Measurements from ENCODE around the gene CEP20.

CEP20 gene

DNA sequence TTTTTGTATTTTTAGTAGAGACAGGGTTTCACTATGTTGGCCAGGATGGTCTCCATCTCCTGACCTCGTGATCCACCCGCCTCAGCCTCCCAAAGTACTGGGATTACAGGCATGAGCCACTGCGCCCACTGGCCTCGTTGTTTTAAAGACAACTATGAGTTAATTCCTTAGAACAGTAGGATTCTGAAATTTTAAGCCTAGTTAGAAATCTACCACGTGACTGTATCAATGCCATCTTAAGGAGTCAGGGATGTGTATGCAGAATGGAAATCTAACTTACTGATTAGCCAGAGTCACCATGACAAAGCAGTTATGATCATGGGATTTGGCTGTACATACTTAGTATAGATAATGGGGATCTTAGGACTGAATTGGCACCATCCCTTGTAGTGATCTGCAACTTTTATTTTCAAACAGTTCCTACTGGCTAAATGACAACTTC, 2.8 kb downstream of the CEP20 start:
- no peaks in the 10 kb centered on the region for H3K27me3 ChIP-seq (ENCODE audit: insufficient read depth, low read depth, severe bottlenecking)
- H3K9me3 ChIP-seq (ENCODE audit: severe bottlenecking), result no peaks in the 10 kb centered on the region
- DNase-seq, result no peak
- H3K36me3 ChIP-seq, result peaks cover 27% of the 10 kb centered on the region
- no peak overlapping the region for H3K4me3 ChIP-seq (ENCODE audit: low read depth, low read length)
- TF ChIP-seq, protein P1, sequence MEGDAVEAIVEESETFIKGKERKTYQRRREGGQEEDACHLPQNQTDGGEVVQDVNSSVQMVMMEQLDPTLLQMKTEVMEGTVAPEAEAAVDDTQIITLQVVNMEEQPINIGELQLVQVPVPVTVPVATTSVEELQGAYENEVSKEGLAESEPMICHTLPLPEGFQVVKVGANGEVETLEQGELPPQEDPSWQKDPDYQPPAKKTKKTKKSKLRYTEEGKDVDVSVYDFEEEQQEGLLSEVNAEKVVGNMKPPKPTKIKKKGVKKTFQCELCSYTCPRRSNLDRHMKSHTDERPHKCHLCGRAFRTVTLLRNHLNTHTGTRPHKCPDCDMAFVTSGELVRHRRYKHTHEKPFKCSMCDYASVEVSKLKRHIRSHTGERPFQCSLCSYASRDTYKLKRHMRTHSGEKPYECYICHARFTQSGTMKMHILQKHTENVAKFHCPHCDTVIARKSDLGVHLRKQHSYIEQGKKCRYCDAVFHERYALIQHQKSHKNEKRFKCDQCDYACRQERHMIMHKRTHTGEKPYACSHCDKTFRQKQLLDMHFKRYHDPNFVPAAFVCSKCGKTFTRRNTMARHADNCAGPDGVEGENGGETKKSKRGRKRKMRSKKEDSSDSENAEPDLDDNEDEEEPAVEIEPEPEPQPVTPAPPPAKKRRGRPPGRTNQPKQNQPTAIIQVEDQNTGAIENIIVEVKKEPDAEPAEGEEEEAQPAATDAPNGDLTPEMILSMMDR (IDR thresholded peaks at IDR 0.05; ENCODE audit: low read depth, low read length), result no peak
- no peak overlapping the region for H3K27ac ChIP-seq

DNA sequence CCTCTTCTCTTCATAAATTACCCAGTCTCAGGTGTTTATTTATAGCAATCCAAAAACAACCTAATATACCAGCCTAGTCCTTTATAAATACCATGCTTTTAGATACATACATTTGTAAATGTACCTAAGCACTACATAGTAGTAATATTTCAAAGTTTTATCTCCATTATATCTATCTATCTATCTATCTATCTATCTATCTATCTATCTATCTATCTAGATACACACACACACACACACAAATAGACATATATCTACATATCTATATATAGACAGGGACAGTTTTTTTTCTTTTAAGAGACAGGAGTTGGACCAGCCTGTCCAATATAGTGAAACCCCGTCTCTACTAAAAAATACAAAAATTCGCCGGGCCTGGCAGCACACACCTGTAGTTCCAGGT, 5.8 kb downstream of the CEP20 start:
- H3K9me3 ChIP-seq (ENCODE audit: severe bottlenecking), result no peaks in the 10 kb centered on the region
- H3K27ac ChIP-seq, result no peak overlapping the region
- H3K36me3 ChIP-seq, result peaks cover 31% of the 10 kb centered on the region
- no peak for DNase-seq
- H3K4me3 ChIP-seq (ENCODE audit: low read depth, low read length), result no peak overlapping the region
- no peaks in the 10 kb centered on the region for H3K27me3 ChIP-seq (ENCODE audit: insufficient read depth, low read depth, severe bottlenecking)
- TF ChIP-seq, protein P1 (IDR thresholded peaks at IDR 0.05; ENCODE audit: low read depth, low read length), result no peak

DNA sequence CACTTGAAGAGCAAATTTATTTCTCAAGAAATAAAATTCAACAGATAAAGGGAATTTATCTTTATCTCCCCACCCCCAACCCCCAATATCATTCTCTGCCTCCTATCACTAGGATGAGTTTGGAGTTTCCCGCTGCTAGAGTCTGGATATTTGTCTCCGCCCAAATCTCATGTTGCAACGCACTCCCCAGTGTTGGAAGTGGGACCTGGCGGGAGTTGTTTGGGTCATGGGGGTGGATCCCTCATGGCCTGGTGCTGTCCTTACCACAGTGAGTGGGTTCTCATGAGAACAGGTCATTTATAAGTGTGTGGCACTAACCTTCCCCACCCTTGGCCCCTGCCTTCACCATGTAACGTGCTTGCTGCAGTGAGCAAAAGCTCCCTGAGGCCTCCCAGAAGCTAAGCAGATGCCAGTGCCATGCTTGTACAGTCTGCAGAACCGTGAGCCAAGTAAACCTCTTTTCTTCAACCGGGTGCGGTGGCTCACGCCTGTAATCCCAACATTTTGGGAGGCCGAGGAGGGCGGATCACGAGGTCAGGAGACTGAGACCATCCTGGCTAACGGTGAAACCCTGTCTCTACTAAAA, 6.5 kb downstream of the CEP20 start:
- H3K4me3 ChIP-seq (ENCODE audit: low read depth, low read length), result no peak overlapping the region
- no peaks in the 10 kb centered on the region for H3K27me3 ChIP-seq (ENCODE audit: insufficient read depth, low read depth, severe bottlenecking)
- H3K27ac ChIP-seq, result no peak overlapping the region
- no peak for DNase-seq
- TF ChIP-seq, protein P1 (IDR thresholded peaks at IDR 0.05; ENCODE audit: low read depth, low read length), result no peak
- peaks cover 32% of the 10 kb centered on the region for H3K36me3 ChIP-seq
- H3K9me3 ChIP-seq (ENCODE audit: severe bottlenecking), result no peaks in the 10 kb centered on the region

DNA sequence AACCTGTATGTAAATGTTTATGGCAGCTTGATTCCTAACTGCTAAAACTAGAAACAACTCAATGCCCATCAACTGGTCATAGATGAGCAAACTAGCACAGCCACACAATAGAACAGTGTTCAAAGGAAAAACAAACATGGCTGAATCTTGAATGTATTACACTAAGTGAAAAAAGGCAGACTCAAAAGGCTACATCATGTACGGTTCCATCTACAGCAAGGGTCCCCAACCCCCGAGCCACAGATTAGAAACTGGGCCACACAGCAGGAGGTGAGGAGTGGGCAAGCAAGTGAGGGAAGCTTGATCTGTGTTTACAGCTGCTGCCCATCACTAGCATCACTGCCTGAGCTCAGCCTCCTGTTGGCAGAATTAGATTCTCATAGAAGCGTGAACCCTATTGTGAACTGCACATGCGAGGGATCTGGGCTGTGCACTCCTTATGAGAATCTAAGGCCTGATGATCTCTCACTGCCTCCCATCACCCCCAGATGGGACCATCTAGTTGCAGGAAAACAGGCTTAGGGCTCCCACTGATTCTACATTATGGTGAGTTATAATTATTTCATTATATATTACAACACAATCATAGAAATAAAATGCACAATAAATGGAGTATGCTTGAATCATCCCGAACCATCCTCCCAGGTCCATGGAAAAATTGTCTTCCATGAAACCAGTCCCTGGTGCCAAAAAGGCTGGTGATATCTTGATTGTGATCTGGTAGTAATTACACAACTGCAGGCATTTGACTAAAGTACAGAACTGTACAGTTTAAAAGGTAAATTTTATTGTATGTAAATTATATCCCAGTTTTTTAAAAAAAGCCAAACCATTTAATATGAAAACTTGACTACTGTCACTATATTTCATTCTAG, 7.7 kb downstream of the CEP20 start:
- no peaks in the 10 kb centered on the region for H3K9me3 ChIP-seq (ENCODE audit: severe bottlenecking)
- H3K4me3 ChIP-seq (ENCODE audit: low read depth, low read length), result no peak overlapping the region
- TF ChIP-seq, protein P1 (IDR thresholded peaks at IDR 0.05; ENCODE audit: low read depth, low read length), result no peak
- no peak for DNase-seq
- H3K27me3 ChIP-seq (ENCODE audit: insufficient read depth, low read depth, severe bottlenecking), result no peaks in the 10 kb centered on the region
- peaks cover 32% of the 10 kb centered on the region for H3K36me3 ChIP-seq
- H3K27ac ChIP-seq, result no peak overlapping the region

DNA sequence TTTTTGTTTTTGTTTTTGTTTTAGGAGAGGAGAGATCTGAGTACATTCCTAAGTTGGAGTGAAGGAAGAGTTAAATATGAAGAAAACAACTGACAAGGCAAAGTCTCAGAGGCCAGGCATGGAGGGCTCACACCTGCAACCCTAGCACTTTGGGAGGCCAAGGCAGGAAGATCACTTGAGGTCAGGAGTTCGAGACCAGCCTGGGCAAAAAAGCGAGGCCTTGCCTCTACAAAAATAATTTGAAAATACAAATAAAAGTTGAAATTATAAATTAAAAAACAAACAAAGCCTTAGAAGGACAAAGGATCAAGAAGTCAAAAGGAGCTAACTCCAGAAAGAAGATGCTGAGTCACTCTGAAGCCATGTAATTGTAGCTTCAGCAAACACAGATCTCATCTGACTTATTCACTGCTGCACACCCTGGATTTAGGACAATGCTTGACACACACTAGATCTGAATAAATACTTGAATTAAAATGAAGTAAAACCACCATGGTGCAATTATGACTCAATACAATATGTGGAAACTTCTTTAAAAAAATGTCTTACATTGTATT, 9.1 kb downstream of the CEP20 start:
- no peak for DNase-seq
- H3K9me3 ChIP-seq (ENCODE audit: severe bottlenecking), result no peaks in the 10 kb centered on the region
- no peak overlapping the region for H3K27ac ChIP-seq
- H3K27me3 ChIP-seq (ENCODE audit: insufficient read depth, low read depth, severe bottlenecking), result no peaks in the 10 kb centered on the region
- H3K36me3 ChIP-seq, result peaks cover 32% of the 10 kb centered on the region
- H3K4me3 ChIP-seq (ENCODE audit: low read depth, low read length), result no peak overlapping the region
- TF ChIP-seq, protein P1 (IDR thresholded peaks at IDR 0.05; ENCODE audit: low read depth, low read length), result no peak
